NOMO-1 (cell line): Measurements from ENCODE around the gene SPTLC1.
A peak's percentile ranks its signal among the peaks of the same experiment; 100 is the strongest.
"Not testable (repeated sequence)": the region's sequence is repeated elsewhere in the genome, so short reads cannot be mapped to it uniquely, and the experiment has no call there.

Experiments
- DNase-seq, 2 experiments: peaks; one replicate each; lab custom pipeline; 2025; ENCODE audit not compliant: unreplicated experiment in 2 of 2; lab: John Stamatoyannopoulos, UW

SPTLC1 gene

DNA sequence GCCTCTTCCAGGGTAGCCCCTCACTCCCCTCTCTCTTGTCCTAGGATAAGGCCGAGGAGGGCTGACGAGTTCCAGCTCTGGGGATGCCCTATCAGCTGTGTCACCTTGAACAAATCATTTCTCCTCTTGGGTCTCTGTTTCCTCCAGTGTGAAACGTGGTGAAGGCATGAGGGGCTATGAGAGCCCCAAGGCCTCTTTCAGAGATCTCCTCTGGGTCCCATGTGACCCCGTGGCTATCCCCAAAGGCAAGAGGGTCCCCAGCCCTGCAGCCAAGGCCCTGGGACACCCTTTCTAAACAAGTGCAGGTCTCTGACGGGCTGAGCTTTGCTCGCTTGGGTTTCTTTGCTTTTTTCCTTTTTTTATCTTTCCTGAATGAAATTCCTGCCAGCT, 25.5 kb upstream of the SPTLC1 start:
- DNase-seq, result no peak

DNA sequence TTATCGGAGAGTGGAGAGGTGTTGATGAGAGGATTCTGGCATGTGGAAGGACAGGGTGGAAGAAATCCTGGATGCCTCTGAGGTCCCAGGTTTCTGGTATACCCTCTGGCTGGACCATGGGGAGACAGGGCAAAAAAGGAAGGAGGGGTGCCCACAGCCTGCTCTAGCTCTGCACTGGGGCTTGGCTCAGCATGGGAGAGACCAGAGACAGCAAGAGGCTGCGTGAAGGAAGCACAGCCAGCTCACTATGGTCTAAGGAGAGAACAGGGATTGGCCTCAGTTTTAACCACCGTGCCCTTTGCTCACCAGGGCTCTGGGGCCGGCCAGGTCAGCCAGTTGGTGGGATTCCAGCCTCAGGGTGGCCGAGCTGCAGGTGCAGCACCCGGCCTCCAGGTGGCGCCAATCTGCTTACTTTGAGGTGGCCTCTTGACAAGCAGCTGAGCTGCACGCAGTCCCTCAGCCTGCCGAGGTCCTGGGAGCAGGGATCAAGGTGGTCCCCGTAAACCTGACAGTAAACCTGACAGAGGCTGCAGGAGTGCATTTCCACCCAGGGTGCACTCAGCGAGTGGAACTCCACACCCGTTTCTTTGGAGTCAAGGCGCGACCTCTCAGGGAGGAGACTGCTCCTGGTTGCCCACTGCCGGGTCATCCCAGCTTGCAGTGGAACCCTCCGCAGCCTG, 25.0 kb upstream of the SPTLC1 start:
- DNase-seq, result peak; percentile 51 to 53

DNA sequence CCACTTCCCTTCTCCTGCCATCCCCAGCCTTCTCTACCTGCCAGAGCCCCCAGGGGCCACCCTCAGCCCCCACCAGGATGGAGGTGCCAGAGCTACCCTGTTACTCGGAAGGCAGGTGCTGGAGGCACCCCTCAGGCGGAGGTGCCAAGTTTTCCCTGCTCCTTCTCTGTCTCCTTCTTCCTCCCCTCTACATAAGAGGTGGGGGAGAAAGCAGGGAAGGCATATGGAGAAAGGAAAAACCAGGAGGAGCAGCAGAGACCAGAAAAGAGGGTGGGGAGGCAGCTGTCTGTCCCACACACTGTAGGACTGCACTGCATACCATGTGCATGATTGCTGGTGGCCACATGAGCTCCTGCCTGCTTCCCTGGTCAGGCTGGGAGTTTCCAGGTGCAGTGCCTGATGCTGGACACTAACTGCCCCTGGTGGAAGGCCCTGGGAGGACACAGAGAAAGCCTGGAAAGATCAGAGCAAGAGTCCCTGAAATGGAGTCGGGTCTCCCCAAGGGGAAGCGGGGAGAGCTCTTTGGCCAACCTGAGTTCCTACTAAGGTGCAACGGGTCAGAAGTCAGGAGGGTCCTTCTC, 23.8 kb upstream of the SPTLC1 start:
- not testable (repeated sequence) for DNase-seq

DNA sequence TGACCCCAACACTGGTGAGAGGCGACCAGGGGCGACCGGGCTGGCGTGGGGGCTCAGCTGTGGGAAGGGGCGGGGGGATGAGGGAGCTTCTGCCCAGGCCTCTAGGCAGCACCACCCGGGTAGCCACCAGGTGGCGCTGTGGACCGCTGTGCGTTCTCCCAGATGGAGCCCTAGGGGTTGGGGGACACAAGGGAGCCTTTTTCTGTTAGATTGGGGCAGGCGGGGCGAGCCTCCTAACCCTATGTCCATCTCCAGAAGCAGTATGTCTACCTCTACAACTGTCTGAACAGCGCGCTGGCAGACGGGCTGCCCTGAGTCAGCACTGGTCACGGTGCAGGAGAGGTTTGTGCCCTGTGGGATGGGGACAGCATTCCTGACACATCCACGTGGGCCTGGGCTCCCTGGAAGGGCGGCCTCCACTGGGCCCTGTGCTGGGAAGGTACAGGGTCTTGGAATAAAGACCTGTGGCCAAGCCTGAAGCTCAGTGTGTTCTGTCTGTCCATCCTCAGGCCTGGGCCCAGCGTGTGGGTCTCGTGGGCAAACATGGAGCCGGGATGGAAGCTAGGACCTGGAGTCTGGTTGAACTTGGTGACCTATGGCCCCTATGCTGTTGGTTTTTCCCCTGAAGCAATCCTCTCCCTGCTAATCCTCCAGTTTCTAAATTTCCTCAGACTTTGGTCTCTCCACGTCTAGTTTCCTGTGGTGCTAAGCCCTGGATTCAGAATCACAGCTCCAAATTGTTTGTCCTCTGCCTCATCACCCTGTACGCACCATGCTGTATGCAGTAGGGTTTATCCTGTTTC, 23.1 kb upstream of the SPTLC1 start:
- DNase-seq, result no peak

DNA sequence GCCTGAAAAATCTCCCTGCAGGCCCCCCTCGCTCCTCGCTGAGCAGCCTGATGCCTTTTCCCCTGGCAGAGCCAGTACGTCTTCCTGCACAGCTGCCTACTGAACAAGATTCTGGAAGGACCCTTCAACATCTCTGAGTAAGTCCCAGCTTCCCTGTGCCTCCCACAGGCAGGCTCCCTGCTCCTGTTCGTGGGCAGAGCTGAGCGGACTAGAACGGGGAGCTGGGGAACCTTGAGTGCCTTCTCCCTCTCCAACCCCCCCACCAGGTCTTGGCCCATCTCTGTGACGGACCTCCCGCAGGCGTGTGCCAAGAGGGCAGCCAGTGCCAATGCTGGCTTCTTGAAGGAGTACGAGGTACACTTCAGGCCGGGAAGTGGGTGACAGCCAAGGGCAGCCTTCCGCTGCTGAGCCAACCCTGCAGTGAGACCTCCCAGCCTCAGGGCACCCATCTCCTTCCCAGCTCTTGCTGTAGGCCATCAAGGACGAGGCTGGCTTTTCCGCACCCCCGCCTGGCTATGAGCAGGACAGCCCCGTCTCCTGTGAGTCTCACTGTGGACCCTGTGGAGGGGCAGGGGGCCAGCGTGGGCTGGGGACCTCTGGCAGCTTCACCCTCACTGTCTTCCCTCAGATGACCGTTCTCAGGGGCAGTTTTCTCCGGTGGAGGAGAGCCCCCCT, 21.1 kb upstream of the SPTLC1 start:
- no peak for DNase-seq

DNA sequence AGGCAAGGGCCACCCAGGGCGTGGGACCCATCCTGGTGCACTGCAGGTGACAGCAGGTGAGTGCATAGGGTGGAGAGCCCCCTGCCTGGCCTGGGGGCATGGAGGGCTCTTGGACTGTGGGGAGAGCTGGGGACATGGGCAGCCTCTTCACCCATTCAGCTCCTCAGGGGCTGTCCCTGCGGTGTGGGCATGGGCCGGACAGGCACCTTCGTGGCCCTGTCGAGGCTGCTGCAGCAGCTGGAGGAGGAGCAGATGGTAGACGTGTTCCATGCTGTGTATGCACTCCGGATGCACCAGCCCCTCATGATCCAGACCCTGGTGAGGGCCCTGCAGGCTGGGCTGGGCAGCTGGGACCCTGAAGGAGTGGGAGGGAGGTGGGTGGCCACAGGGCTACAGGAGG, 20.4 kb upstream of the SPTLC1 start:
- no peak for DNase-seq

DNA sequence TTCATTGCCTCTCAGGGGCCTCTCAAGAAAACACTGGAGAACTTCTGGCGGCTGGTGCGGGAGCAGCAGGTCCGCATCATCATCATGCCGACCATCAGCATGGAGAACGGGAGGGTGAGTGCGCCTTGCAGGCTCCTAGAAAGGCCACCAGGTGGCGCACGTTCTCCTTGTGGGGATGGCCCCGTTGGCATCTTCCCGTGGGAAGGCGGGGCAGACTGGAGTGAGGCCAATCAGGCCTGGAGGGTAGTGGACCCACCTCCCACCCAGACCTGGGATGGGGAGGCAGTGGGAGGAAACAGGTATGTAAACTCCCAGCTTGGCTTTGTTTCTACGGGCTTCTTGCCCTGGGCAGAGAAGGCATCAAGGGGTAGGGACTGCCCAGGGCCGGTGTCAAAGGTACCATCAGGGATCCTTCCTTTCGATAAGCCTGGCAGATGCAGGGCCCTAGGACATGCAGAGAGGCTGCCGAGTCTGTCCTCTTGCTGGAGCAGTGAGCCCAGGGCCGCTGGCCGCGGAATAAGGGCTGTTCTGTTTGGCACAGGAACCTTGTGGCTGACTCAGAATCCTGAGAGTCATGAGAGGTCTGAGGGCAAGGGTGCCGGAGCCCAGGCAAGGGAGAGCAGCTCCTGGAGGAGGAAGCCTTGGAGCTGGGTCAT, 18.9 kb upstream of the SPTLC1 start:
- peak in 1 of 2 experiments; percentile 21 for DNase-seq

DNA sequence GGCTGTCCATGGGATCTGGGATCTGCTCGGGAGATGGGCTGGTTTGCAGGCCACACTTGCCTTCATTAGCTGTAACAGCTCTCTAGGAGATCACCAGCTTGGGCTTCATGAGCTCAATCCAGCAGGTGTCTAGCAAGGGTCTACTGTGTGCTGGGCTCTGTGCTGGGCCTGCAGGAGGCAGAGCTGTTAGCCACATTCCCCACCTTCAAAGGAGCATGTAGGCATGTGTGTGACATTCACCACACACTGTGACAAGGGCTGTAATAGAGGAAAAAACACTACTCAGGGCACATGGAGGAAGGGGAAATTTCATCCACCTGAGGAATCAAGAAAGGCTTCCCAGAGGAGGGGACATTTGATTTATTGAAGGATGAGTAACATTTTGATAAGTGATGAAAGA, 17.7 kb upstream of the SPTLC1 start:
- DNase-seq, result not testable (repeated sequence)

DNA sequence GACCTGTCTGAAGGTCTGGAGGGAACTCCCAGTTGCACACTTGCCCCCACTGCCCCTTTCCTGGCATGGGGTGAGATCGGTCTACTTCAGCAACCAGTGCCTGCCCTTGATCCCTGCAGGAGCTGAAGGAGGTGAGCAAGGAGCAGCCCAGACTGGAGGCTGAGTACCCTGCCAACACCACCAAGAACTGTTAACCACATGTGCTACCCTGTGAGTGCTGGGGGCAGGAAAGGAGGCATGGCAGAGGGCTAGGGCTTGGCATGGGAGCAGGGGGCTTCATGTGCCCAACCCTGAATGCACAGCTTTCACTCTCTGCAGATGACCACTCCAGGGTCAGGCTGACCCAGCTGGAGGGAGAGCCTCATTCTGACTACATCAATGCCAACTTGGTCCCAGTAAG, 17.3 kb upstream of the SPTLC1 start:
- no peak for DNase-seq

DNA sequence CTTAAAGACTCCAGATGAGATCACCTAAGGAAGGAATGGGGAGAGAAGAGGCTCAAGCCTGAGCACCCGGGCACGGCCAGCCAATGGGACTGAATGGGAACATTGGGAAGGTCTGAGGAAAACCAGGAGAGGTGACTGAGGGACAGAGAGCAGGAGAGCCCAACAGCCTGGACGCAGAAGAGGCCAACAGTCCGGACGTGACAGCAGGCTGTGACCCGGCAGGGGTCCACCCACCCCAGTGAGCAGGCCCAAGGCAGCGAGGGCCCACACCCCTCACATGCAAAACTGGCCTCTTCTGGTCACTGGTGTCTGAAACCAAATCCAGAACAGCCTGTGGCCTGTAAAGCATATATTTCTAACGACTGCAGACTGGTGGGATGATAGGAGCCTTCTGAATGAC, 7.6 kb upstream of the SPTLC1 start:
- DNase-seq, result no peak

DNA sequence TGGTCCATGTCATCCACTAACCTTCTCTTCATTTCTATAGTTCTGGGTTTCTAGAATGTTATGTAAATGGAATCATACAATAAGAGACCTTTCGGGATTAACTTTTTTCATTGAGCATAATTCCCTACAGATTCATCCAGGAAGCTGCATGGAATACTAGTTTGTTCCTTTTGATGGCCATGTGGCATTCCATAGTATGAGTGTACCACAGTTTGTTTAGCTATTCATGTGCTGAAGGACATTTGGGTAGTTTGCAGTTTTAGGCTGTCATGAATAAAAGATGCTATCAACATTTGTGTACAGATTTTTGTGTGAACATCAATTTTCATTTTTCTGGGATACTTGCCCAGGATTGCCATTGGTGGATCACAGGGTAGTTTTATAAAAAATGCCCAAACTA, 6.8 kb upstream of the SPTLC1 start:
- no peak for DNase-seq

DNA sequence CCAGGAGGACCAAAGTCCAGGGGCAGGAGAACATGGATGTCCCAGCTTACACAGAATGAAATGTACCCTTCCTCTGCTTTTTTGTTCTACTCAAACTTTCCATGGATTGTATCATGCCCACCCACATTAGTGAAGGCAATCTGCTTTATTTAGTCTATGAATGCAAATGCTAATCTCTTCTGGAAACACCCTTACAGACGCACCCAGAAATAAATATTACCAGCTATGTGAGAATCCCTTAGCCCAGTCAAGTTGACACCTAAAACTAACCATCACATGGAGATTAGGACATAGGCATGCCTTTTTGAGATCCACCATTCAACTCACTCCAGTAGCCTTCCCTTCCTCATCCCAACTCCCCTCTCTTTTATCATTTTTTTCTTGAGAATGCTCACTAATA, 6.1 kb upstream of the SPTLC1 start:
- no peak for DNase-seq

DNA sequence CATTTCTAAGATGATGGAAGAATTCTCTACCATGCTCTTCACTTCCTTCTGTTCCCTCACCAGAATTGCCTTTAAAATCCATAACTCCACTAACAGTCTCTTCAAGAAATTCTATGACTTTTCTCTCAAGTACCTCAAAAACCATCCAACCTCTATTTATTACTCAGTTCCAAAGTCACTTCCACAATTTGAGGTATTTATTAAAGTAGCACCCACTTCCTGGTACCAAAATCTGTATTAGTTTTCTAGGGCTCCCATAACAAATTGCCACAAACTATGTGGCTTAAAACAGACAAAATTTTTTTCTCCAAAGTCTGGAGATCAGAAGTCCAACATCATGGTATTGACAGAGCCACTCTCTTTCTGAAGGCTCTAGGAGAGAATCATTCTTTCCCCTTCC, 4.9 kb upstream of the SPTLC1 start:
- no peak for DNase-seq

DNA sequence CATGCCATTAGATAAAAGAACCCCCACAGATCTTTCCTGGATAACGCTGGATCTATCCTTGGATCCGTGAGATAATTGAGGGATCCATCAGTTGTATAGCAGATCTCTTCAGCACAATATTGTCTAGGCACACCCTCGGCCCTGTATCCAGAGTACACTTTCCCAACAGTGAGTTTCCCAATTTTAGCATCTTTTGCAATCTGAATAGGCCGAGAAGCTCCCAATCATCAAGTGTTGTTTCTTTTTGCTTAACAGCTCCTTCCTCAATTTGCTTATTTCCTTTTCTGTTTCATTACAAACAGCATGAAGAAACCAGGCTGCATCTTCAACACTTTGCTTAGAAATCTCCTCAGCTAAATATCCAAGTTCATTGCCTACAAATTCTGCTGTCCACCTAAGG, 4.4 kb upstream of the SPTLC1 start:
- peak; percentile 5 to 9 for DNase-seq

DNA sequence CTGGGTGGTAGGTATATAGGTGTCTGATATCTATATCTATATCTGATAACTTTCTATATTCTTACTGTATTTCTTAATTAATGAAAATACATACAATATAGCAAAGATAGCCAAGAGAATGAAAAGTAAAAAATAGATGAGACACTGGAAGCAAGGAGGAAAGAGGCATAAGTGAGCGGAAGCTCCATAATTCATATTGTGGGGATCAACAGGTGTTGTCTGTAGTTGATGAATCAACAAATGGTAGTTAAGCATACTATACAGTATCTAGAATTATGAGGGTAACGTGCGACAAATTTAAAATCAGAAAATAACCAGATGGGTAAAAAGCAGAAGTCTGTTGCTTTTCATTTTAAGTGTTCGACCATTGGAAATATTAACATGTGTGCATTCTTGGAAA, 7.1 kb downstream of the SPTLC1 start:
- no peak for DNase-seq

DNA sequence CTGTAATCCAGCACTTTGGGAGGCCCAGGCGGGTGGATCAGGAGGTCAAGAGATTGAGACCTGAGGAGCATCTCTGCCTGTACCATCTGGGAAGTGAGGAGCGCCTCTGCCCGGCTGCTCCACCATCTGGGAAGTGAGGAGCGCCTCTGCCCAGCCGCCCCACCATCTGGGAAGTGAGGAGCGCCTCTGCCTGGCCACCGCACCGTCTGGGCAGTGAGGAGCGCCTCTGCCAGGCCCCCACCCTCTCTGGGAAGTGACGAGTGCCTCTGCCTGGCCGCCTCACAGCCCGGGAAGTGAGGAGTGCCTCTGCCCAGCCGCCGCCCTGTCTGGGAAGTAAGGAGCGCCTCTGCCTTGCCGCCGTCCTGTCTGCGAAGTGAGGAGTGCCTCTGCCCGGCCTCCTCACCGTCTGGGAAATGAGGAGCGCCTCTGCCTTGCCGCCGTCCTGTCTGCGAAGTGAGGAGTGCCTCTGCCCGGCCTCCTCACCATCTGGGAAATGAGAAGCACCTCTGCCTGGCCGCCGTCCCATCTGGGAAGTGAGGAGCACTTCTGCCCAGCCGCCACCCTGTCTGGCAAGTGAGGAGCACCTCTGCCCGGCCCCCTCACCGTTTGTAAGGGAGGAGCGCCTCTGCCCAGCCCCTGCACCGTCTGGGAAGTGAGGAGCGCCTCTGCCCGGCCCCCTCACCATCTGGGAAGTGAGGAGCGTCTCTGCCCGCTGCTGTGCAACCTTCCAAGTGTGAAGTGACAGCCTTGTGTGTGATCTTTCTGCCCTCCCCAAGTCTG, 9.6 kb downstream of the SPTLC1 start:
- not testable (repeated sequence) for DNase-seq

DNA sequence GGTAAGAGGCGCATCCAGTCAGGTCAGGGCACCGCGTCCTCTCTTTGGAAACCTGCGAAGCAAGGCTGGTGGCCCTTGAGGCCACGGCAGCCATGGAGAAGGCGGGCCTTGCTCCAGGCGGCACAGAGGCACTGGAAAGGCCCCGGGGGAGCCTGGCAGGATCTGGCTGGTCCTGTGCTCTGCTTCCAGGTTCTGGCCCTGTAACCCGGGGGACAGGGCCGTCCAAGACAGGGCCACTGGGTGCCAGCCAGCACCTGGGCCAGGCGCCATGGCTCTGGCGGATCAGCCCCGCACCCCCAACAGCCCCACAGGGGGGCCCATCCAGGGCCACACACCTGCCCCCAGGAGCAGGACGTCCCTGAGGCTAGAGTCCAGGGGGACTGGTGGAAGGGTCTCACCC, 11.6 kb downstream of the SPTLC1 start:
- DNase-seq, result not testable (repeated sequence)

DNA sequence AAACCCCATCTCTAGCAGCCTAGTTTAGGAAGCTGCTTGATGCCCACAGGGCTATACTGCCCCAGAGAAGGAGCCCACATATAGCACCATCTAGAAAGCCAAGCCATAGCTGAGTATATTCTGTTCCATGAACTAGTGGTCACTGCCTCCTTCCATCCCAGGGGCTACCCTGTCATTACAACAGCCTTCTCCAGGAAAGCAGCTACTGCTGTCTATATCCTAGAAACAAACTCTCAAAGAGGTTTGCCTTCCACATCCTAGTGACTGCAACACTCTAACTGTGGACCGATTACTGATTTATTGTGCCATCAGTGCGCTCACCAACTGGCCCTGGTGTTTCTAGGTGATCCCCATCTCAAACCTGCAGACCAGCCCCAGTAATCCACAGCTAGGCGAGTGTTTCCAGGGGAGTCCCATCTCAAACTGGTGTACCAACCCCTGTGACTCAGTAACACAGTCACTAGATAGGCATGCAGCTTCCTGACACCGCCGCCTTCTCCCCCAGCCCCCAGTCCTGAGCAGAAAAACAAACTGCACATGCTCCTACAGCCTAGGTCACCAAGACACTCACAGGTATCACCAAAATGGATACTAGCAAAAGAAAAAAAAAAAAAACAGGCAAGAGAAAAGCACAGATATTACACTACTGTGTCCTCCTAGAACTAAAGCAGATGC, 14.8 kb downstream of the SPTLC1 start:
- DNase-seq, result no peak

DNA sequence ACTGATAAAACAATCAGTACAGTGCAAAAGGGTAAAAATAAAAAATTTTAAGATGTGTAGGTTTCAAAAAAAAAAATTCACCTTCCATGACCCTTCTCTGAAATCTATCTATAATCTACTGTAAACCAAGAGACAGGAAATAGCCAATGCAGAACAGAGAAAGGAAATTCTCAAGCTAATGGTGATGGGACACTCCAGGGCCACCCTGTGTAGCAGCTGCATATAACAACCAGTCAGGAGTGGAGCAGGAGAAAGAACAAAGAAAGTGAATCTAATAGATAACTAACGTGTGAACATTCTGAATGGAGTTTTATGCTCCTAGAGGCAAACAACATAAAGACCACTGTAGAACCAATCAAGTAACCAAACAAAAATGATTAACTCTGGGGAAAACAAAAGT, 16.6 kb downstream of the SPTLC1 start:
- DNase-seq, result no peak

DNA sequence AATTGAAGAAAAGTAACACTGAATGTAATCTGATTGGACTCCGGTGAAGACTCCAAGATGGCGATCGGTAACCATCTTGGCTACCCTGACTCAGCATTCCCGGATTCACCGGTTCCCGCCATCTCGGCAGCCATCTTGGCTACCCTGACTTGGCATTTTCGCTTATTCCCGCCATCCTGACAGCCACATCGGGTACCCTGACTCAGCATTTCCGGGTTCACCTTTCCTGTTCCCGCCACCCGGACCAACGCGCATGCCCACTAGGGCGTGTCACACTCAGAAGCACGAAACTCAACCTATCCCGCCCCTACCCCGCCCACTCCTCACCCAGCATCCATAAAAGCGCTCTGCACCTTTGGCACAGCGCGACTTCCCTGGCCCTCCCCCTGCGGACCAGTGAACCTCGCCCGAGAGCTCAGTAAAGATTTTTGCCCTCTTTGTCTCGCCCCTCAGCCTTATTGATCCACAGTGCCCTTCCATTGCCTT, 17.2 kb downstream of the SPTLC1 start:
- DNase-seq, result no peak
